Pancreas (tissue), 10 donors: ENCODE results near the gene TEX52. TPM values are rescaled to one million over a fixed set of nuclear protein-coding genes. Genes with fewer than 3 reads are reported as not detected.

Experiments used
- ATAC-seq, 4 donors: fragments of 200-7000 bp; cut with Tn5 transposase; one replicate each; pipeline versions ENCODE4 v1.8.0 to v1.9.1; 2020; ENCODE audit warnings: mild to moderate bottlenecking in 4 of 4, moderate library complexity in 4 of 4
- DNase-seq, 6 donors: peaks; one replicate each; pipeline ENCODE4 v3.0.0-alpha.2; 2020
- FAIRE-seq: peaks from 2 replicates; lab custom pipeline; 2012; peaks lifted over from hg19 to GRCh38; lab: Jason Lieb, UNC
- H3K27ac ChIP-seq, 4 donors: fragments of 200-600 bp; sonication (generic); 1 replicate in 3 of 4; 2 replicates in 1 of 4; pipeline versions ENCODE4 v1.5.0 to v1.8.0; 2020
- H3K27me3 ChIP-seq, 4 donors: fragments of 200-600 bp; one replicate each; pipeline ENCODE4 v1.8.0; 2021
- H3K36me3 ChIP-seq, 3 donors: fragments of 200-600 bp; sonication (generic) in 1 of 3; one replicate each; pipeline versions ENCODE4 v1.5.0 to v1.8.0; 2020 to 2021
- H3K4me1 ChIP-seq, 3 donors: fragments of 200-600 bp; one replicate each; pipeline ENCODE4 v1.8.0; 2021
- H3K4me3 ChIP-seq, 4 donors: fragments of 200-600 bp; sonication (generic) in 2 of 4; one replicate each; pipeline versions ENCODE4 v1.5.0 to v1.8.0; 2020 to 2021
- H3K9me3 ChIP-seq, 4 donors: fragments of 200-600 bp; one replicate each; pipeline ENCODE4 v1.8.0; 2021
- WGBS, 2 donors: extraction: QIAGEN DNeasy Blood & Tissue Kit; methylation state at CpG; one replicate each; pipeline ENCODE4 v1.1.7; 2013; 5-methylcytosine and 5-hydroxymethylcytosine counted together
- intact Hi-C, 3 donors: fragments of 100-400 bp; cut with DNase I; formaldehyde crosslinking; loops; one replicate each; pipeline versions ENCODE4 v1.11.1 to v1.14.2; 2022
- polyA plus RNA-seq, 2 donors: library from polyadenylated mRNA; stranded (reverse); fragments of 200-250 nt; gene quantifications; one replicate each; pipeline ENCODE4 v1.2.3, GENCODE V29; 2013
- total RNA-seq, 6 donors: library from RNA; stranded (reverse); fragmentation: NEBNext Ultra II Directional in 4 of 6; extraction: Animal tissue kit (Norgen Biotek cat#: 25700) in 4 of 6; gene quantifications; one replicate each; pipeline versions ENCODE4 v1.2.1 to v1.2.4, GENCODE V29; 2021 to 2023
- TF ChIP-seq, protein P1 (sequence below), 4 donors: fragments of 200-600 bp; sonication (generic) in 3 of 4; IDR thresholded peaks; one replicate each; pipeline versions ENCODE4 v1.5.0 to v1.8.0; 2021; ENCODE audit warnings: antibody characterized with exemption in 4 of 4
- donor health status: healthy with polysubstance abuse.
- donor health status: DM: no; HTN: no; CAD: no; lungs with moderate emphysema.
- donor health status: DM: no; HTN: no; CAD: no.
- donor health status: control.
- donor health status: control.
- donor health status: Bipolar disorder and iron deficiency.
- donor health status: DM: yes; HTN: yes; CAD: no.
- donor health status: DM: no; HTN: no; CAD: no.
- donor health status: DM: no; HTN: no; CAD: no.
- donor health status: DM: yes; HTN: yes; CAD: no.

The TEX52 gene
- total and polyA plus RNA-seq, 8 donors = 0.19 TPM; not detected in 7

DNA sequence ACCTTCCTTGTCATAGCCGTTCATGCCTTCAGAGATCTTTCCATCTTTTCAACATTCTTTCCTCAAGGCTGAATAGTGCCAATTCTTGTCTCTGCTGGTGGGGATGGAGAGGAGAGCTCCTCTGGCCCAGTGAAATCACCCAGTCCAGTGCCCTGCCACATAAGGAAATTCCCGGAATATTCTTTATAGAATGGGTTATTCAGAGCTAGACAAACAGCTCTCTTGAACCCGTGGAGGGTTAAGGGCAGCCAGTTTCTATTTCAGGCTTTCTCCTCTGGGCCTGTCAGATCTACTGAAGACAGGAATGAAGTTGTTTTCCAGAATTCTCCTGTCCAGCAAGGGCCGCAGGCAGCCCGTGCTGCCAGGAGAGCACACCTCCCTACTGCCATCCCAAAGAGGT, 13.9 kb downstream of the TEX52 start:
- TF ChIP-seq, protein P1, sequence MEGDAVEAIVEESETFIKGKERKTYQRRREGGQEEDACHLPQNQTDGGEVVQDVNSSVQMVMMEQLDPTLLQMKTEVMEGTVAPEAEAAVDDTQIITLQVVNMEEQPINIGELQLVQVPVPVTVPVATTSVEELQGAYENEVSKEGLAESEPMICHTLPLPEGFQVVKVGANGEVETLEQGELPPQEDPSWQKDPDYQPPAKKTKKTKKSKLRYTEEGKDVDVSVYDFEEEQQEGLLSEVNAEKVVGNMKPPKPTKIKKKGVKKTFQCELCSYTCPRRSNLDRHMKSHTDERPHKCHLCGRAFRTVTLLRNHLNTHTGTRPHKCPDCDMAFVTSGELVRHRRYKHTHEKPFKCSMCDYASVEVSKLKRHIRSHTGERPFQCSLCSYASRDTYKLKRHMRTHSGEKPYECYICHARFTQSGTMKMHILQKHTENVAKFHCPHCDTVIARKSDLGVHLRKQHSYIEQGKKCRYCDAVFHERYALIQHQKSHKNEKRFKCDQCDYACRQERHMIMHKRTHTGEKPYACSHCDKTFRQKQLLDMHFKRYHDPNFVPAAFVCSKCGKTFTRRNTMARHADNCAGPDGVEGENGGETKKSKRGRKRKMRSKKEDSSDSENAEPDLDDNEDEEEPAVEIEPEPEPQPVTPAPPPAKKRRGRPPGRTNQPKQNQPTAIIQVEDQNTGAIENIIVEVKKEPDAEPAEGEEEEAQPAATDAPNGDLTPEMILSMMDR (IDR thresholded peaks at IDR 0.05) = no peak
- H3K9me3 ChIP-seq = no peaks in the 10 kb centered on the region
- intact Hi-C loops = no loop called here
- ATAC-seq = no peak
- H3K36me3 ChIP-seq = peaks cover 0 to 4% (median 0%) of the 10 kb centered on the region in 3 donors
- 81 to 83% methylated on average over 5 of the region's 5 CpGs for WGBS, 2 donors
- H3K4me1 ChIP-seq = no peaks in the 10 kb centered on the region
- H3K27me3 ChIP-seq = no peaks in the 10 kb centered on the region
- H3K27ac ChIP-seq = no peak overlapping the region
- no peak for FAIRE-seq
- no peak overlapping the region for H3K4me3 ChIP-seq
- DNase-seq = no peak

GRCh38 chr12:2841056-2841650, 15.7 kb downstream of the TEX52 start:
- no peaks in the 10 kb centered on the region for H3K27me3 ChIP-seq
- FAIRE-seq (no peak), ATAC-seq (no peak), DNase-seq (no peak)
- H3K4me1 ChIP-seq = no peaks in the 10 kb centered on the region
- intact Hi-C loops = no loop called here
- H3K27ac ChIP-seq = no peak overlapping the region
- H3K4me3 ChIP-seq = no peak overlapping the region
- H3K9me3 ChIP-seq = no peaks in the 10 kb centered on the region
- 68 to 80% methylated on average over 9 of the region's 9 CpGs for WGBS, 2 donors
- TF ChIP-seq, protein P1 (IDR thresholded peaks at IDR 0.05) = no peak
- H3K36me3 ChIP-seq = peaks cover 0 to 4% (median 0%) of the 10 kb centered on the region in 3 donors

DNA sequence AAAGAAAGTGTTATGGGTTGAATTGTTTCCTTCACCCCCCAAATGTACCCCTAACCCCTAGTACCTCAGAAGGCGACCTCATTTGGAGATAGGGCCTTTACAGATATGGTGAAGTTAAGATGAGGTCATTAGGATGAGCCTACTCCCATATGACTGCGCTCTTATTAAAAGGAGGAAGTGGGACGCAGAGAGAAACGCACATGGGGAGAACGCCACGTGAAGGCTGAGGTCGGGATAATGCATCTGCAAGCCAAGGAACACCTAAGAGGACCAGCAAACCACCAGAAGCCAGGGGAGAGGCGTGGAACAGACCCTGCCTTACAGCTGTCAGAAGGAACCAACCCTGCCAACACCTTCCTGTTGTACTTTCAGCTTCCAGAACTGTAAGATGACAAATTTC, 20.3 kb downstream of the TEX52 start:
- Histone ChIP-seq H3K9me3 (no peaks in the 10 kb centered on the region), H3K4me1 (no peaks in the 10 kb centered on the region), H3K36me3 (no peaks in the 10 kb centered on the region), H3K27ac (no peak overlapping the region), H3K4me3 (no peak overlapping the region), H3K27me3 (no peaks in the 10 kb centered on the region)
- TF ChIP-seq, protein P1 (IDR thresholded peaks at IDR 0.05) = no peak
- 85 to 87% methylated on average over 8 of the region's 8 CpGs for WGBS, 2 donors
- FAIRE-seq (no peak), DNase-seq (no peak), ATAC-seq (no peak)
- intact Hi-C loops = no loop called here

DNA sequence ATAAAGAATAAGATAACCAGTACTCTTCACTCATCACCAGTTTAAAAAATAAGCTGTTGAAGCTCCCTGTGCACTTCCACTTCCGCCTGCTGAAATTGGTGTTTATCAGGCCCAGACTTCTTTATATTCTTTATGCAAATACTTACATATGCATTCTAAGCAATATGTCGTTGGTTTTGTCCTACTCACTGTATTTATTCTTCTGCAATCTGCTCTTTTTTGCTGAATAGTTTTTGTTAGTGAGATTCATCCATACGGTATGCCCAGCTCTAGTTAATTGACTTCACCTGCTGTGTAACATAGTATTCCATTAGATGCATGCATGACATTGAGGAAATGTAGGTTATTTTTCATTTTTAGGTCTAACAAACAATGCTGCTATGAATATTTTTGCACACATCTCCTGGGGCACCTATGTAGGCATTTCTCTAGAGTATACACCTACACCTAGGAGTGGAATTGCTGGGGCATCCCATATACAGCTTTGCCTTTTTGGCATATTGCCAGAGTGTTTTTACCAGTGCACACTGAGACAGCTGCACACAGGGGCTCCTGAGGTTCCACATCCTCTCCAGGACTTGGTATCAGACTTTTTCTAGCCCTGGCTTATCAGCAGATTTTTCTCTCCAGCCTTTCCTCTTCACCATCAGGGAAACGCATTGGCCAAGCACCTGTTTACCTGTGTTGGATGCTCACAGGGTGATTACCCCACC, 21.0 kb downstream of the TEX52 start:
- Histone ChIP-seq H3K36me3 (no peaks in the 10 kb centered on the region), H3K4me3 (no peak overlapping the region), H3K27ac (no peak overlapping the region), H3K9me3 (no peaks in the 10 kb centered on the region), H3K4me1 (no peaks in the 10 kb centered on the region), H3K27me3 (no peaks in the 10 kb centered on the region)
- WGBS, 2 donors = 73 to 75% methylated on average over 4 of the region's 4 CpGs
- TF ChIP-seq, protein P1 (IDR thresholded peaks at IDR 0.05) = no peak
- FAIRE-seq = no peak
- DNase-seq = no peak
- ATAC-seq = no peak
- intact Hi-C loops = no loop called here
